Middle frontal gyrus (tissue), 1 donor: ENCODE results near the gene NR6A1.

ENCODE experiments used
- DNase-seq: peaks from one replicate; pipeline ENCODE4 v3.0.0-alpha.2; 2015; ENCODE audit warnings: low spot score; ENCODE audit errors: extremely low spot score

The NR6A1 gene

GRCh38 chr9:124660341-124660801 lies 110.7 kb downstream of the NR6A1 start:
- DNase-seq, result no peak

DNA sequence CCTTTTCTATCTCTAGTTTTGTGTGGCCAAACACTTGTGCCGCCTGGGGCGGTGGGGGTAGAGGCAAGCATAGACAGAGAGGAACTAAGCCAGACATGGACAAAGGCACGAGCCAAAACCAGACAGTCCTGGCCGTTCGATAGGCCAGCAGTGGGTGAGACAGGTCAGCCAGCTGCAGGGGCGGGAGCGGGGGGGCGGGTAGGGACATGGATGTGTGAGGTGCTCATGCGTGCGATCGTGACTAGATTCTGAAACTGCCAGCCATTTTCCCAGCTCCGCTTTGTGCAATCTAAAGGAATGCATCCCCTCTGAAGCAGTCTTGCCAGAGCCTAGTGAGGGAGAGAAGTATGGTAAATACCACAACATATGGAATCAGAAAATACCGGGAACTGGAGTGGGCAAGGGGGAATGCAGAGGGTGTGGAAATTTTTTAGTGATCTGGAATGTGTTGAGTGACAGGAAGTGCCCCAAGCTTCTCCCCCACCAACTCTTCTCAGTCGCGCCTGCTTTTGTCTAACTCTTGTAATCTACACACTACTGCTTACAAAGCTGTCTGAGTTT lies 111.9 kb downstream of the NR6A1 start:
- peak; percentile 32 for DNase-seq

DNA sequence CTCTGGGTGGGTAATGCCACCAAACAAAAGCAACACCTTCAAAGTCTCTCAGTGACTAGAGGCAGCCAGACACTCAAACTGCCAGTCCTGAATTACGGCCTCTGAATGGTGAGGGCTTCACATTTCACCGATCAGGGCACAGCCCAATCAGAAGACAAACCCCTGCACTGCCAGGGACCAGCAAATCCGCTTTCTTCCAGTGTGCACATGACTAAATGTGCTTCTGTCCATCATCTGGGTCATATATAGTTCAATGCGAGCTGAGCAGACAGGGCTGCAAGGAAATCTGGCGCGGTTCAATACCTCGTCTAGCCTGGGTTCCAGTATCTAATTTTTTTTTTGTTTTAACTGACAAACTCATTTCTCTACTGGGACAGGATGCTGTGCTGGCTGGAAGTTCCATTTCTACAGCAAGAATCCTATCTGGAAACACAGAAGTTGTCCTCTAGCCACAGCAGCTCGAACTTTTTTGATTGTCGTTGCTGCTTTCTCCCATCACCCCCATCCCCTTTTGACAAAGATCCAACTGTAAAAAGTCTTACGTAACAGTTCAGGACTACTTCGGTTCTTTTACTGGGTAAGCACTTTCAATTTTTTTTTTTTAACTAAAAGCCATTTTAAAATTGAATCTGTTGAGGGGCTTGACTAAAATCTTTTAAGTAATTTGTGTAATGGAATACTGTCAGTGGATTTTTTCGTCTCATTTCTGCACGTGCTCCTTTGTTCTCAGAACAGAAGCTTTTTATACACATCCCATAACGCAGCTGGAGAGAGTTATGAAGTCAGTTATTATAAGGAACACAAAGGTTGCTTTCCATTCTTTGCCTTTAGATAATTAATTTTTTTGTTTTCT lies 112.7 kb downstream of the NR6A1 start:
- peak; percentile 64 for DNase-seq

DNA sequence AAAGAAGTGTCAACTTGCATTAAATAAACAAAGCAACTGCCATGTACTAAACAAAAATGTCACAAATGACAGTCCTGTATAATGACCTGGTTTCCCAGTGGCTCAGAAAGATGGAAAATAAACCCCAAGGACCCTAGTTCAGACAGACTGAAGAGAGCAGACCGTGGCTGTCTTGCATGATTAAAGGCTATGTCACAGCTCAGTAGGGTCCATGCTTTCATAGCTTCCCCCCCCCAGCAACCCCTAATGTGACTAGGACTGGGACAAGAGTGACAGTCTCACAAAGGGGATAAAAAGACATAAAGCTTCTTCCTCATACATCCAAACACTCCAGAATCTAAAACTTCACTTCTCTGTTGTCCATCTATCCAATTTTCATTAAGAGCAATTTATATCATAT lies 113.6 kb downstream of the NR6A1 start:
- DNase-seq, result no peak

- no peak for DNase-seq
These were observed 116.7 kb downstream of the NR6A1 start for GRCh38 chr9:124654431-124654830.

DNA sequence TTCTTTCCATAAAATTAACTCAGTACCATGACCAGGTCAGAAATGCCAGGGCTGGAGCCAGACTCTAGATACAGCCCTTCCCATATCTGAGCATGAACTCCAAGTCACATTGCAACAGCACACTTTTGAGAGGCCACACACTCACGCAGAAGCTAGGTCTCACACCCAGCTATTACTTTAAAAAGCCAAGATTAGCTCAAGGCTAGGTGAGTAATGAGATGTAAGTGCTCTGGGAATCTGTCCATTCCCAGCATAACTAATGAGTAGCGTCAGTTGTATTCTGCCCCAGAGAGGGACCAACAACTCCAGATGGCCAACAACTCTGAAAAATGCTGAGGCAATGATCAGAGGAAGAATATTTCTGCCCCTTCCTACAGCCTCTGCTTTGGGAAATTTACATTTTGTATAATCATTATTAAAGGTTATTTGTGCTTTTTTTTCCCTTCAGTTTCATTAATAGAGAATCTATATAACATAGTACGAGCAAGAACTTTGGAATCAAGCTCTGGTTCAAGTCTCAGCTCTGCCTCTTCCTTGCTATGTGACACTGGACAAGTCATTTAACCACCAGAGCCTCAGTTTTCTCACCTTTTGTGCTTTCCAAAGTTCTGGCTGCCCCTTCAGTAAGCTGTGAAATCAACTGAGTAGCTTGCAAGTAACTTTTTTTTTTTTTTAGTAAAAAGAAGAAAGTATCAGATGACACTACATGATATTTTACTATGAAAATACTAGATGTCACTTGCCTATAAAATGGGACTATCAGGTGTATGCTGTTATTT lies 118.3 kb downstream of the NR6A1 start:
- no peak for DNase-seq

- no peak for DNase-seq
These were observed 118.9 kb downstream of the NR6A1 start for GRCh38 chr9:124652203-124652602.

DNA sequence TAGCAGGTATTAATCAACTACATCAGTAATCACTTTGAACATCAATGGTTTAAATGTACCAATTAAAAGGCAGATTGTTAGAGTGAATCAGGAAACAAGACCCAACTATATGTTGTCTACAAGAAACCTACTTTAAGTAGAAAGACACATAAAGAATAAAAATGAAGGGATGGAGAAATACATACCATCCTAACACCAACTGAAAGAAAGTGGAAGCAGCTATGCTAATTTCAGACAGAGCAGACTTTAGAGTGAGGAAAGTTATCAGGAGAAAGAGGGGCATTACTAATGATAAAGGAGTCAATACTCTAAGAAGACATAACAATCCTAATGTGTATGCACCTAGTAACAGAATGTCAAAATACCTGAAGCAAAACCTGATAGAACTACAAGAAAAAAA lies 125.8 kb downstream of the NR6A1 start:
- no peak for DNase-seq

GRCh38 chr9:124639637-124640036 lies 131.5 kb downstream of the NR6A1 start:
- DNase-seq, result no peak

- no peak for DNase-seq
These were observed 135.8 kb downstream of the NR6A1 start for GRCh38 chr9:124635285-124635684.

DNA sequence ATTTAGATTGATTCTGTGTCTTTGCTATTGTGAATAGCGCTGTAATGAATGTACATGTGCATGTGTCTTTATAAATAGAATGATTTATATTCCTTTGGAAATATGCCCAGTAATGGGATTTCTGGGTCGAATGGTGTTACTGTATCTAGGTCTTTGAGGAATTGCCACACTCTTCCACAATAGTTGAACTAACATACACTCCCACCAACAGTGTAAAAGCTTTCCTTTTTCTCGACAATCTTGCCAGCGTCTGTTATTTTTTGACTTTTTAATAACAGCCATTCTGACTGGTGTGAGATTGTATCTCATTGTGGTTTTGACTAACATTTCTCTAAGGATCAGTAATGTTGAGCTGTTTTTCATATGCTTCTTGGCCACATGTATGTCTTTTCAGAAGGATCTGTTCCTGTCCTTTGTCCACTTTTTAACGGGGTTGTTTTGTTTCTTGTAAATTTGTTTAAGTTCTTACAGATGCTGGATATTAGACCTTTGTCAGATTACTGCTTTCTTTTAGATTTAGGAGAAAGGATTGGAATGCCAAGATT lies 139.0 kb downstream of the NR6A1 start:
- no peak for DNase-seq

DNA sequence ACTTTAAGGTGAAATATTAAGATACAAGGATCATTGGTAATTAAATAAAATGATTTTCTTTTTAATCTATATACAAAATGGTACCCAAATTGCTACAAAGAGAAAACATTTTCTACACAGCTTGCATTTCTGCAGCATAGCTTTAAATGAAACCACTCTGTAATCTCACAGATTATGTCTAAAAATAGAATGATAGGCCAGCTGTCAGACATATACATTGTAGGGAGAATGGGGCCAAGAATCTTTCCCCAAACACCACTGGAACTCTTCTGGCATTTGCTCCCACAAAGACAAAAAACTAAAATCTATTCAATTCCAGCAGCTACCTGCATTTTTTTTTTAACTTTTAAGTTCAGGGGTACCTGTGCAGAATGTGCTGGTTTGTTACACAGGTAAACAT lies 139.8 kb downstream of the NR6A1 start:
- no peak for DNase-seq

DNA sequence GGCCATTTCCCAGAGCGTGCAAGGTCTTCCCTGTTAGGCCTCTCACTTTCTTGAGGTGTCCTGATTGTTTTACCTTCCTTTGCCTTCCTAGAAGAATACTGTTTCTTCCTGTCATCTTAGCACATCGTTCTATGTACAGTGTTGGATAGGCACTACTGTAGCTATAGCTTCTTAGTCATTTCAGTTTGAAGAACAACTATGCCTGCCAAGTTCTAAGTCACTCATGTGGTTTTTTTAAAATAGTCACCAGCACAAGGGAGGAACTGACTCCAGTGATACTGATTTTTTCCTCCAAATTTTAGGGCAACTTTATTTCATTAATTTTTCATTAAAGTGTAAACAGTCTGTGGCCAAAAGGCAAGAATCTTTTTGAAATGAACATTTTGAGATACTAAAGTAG lies 141.5 kb downstream of the NR6A1 start:
- DNase-seq, result no peak

GRCh38 chr9:124628741-124629140 lies 142.4 kb downstream of the NR6A1 start:
- DNase-seq, result no peak

DNA sequence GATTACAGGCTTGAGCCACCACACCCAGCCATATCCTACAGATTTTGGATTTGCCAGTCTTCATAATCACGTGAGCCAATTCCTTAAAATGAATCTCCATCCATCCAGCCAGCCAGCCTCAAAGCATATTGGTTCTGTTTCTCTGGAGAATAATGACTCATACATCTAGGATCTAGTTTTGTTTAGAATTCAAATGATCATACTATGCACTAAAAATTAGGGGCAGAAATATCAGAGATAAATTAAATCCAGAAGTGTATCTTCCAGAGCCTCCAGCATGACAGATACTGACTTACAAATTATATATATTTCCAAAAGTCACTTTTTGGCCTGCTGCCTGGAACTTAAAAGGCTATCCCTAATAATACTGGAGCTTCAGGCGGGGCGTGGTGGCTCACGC lies 144.8 kb downstream of the NR6A1 start:
- no peak for DNase-seq

GRCh38 chr9:124625087-124625486 lies 146.0 kb downstream of the NR6A1 start:
- DNase-seq, result no peak

GRCh38 chr9:124624735-124624992 lies 146.4 kb downstream of the NR6A1 start:
- DNase-seq, result no peak

DNA sequence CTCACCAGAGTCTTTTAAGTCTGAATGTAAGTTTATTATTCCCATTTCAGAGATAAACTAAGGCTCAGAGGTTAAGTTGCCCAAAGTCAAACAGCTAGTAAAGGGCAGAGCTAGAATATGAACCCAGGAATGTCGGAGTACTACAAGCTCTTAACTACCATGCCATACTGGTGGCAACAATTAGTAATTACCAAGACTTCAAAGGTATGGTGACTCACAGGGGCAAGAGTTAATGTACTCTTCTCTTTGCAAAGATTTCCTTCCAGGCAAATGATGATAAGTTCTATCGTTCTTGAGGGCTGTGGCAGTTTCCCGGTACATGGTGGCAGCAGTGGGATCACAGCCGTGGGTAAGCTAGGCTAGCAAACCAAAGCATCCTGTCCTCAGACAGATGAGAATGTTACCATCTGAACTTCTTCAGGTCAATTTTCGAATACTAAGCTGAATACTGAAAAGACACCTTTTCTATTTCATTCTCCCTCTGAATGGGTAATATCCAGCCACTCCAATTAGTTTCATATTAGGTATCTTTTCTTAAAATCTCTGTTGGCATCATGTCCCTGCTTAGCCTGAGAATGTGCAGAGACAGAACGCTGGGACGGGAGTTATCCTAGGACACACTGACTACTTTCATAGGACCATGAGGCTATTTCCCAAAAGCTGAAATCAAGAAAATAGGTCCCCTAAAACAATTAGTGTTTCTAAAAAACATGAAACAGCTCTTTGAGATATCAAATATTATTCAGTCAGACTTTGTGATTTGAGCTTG lies 147.0 kb downstream of the NR6A1 start:
- DNase-seq, result no peak

DNA sequence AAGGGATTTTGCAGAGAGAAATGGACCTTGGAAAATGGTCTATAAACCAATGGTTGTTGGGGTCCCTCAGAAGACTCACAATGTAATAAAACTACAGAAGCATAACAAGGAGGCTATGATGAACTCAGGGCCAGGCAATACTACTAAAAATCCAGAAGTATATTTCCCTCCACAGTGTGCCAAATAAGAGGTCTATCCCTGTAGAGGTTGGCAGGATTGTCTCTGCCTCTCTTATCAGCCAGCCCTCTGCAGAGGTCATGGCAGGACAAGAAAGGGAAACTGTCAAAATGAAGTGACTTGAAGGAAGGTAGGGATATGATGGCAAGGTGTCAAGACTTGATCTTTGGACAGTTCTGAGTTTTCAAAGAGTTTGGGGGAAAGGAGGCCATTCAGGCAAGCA lies 148.2 kb downstream of the NR6A1 start:
- no peak for DNase-seq

DNA sequence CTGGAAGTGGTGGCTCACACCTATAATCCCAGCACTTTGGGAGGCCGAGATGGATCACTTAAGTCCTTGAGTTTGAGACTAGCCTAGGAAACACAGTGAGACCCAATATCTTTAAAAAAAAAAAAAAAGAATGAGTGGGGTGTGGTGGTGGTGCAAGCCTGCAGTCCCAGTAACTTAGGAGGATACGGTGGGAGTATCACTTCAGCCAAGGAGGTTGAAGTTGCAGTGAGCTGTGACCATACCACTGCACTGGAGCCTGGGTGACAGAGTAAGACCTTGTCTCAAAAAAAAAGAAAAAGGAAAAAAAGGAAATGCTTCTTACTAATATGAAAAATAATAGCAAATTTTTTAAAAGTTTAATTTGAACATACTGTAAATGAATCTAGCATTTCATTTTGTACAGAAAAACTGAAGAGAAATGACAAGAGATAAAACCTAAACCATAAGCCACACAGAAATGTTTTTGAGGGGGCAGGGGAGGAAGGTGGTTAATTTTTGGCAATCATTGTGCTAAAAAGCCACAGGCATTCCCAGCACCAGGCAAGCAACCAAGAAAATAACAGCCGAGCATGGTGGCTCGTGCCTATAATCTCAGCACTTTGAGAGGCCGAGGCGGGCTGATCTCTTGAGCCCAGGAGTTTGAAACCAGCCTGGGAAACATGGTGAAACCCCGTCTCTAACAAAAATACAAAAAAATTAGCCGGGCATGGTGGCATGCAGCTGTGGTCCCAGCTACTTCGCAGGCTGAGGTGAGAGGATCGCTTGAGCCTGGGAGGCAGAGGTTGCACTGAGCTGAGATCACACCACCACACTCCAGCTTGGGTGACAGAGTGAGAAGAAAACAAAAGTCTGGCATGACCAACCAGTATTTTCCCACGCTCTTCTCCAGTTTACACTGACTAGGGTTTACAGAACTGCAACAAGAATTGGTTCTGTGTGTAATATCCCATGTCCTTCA lies 149.5 kb downstream of the NR6A1 start:
- no peak for DNase-seq
